GM04504 (cell line): ENCODE measurements around the gene LMO3.

Source experiments
- DNase-seq: peaks from one replicate; pipeline ENCODE4 v3.0.0-alpha.2; 2012; ENCODE audit warnings: low read depth

The LMO3 gene

DNA sequence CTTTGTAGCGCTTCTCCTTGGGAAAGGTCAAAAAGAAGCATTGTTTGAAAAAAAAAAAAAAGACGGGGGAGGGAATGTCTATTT, at the start of gene LMO3:
TSS of gene LMO3 (minus strand) at position 46 of the 84 bp plus-strand sequence. CDS start 5,302 bp downstream, outside the sequence.
- no peak for DNase-seq

DNA sequence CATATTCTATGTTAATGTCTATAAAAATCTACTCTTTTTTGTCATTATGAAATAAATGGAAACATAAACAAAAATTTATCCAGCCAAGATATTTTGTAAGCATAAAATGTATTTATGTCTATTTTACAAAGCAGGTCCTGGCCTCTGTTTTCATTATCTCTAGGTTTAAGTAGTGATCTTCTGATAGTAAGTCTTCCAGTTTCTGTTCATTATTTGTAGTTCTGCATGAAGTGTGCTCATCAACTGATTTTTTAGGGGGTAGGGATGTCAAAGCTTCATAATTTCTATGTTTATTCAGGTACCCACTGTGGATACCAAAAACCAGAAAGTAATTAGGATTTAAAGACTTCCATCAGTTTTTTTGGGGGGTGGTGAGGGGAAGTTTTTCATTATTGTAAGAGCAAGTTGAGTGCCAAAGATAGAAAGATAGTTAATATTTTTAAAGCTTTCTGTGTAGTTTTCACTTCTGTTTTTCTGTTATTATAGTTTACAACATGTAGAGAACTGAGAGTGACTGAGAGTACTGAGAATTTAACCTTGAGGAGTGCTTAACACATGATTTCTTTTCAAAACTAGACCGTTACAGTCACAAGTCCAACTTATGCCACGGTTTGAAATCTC, 30.6 kb upstream of the LMO3 start:
- DNase-seq, result no peak

DNA sequence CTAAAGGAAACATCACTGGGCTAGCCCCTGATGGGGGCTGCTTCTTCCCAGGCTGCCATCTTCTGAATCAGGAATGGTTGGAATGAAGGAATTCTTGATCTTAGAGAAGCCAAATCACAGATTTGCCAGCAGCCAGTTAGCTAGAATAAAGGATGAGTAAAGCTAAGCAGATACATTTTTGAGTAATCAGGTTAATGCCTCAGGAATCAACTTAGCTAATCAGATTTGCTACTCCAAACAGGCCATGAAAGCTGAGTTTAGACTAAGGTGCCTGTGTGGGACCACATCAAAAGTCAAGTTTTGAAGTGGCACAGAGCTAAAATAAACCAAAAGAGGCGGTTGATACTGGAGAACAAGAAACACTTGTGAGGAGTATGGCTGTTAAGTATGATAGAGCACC, 28.8 kb upstream of the LMO3 start:
- DNase-seq, result no peak

DNA sequence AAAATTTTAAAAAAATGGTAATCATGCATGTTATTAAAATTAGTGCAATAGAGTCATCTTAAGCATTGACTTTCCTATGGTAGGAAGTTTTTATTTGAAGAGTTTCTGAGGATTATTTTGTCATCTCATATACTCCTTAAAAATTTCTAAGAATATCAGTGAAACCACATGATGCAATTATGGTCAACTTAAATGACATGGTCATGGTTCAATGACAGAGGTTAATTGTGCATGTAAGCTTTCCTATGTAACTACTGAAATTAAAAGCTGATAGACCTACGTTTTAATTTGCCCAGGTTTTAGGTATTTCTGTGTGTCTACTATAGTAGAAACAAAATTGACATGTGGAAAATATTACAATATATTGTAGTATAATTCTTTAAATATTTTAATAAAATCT, 21.0 kb upstream of the LMO3 start:
- no peak for DNase-seq

DNA sequence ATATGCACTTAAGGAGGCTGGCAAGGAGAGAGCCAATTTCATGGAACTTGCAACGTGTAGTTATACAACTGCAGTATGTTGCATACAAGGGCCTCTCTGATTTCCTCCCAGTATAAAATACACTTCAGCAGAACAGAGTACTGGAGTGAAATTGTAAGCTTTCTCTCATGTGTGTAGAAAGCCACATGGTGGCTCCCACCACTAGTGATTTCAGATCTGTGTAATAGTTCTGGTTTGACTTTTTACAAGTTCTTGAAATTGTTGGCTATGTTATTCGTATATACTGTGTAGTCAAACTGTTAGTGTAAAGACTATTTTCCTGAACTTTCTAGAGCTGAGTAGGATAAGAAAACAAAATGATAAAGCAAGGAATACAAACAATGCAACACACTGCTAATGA, 16.4 kb upstream of the LMO3 start:
- DNase-seq, result no peak

DNA sequence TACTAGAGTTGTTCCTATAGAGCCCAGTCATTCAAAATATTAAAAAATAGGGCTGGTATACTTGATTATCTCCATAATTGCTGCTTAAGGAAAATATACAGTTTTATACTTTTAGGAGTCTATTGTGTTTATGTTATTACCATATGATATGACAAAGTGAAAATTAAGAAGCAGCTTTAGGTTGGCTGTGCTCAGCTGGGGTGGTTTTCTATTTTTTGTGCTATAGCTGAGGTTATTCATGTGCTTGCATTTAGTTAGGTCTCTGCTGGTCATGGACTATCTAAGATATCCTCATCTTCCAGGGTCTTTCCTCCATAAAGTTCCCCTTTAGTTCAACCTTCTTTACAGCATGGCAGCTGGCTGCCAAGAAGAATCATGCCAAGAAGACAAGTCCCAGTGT, 13.6 kb upstream of the LMO3 start:
- DNase-seq, result no peak

DNA sequence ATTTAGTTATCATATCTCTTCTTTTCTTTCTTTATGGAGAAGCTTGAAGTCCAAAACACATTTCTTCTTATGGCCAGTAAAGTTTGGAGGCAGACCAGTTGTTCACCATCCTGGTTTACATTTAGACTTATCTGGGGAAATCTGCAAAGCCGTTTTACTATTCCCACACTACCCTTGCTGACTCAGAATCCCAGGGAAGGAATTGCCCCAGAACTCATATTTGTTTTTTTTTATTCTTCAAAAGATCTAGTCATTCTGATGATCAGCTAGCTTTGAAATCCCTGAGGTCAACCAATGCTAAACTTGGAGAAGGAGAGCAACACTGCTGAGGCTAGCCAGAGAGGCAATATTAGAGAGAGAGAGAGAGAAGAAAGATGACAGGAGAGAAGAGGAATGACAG, 12.3 kb upstream of the LMO3 start:
- no peak for DNase-seq

DNA sequence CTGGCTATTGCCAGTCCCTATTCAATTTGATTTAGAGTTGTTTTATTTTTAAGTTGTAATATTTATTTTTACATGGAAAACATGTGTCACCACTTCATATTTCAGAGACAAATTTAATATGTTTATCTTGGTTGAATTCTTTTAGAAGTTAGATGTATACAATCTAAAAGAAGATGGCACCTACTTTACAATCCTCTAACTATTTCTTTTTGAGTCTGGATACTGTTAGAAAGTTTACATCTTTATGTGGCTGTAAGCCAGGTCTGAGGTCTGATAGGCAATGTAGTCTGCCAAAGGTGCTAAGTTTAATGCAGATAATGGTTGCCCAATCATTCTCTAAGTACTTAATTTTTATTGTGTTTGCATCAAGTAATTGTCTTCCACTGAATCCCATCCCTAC, 7.2 kb upstream of the LMO3 start:
- no peak for DNase-seq

DNA sequence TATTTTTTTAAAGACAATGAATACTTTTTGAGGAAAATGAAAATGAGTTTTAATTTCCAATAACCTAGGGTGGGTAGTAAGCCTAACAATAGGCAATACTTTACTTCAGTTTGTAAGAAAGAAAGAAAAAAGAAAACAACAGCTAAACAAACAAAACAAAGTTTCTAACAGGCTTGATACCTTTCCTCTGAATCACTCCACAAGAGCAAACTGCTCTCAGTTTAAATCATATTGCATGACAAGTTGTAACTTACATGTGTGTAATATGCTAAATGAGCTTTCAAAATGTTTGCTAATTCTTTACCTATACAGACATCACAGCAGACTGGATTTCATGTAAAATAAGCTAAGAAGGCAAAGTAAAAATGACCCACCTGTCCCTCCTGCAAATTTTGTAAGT, 6.7 kb upstream of the LMO3 start:
- no peak for DNase-seq

DNA sequence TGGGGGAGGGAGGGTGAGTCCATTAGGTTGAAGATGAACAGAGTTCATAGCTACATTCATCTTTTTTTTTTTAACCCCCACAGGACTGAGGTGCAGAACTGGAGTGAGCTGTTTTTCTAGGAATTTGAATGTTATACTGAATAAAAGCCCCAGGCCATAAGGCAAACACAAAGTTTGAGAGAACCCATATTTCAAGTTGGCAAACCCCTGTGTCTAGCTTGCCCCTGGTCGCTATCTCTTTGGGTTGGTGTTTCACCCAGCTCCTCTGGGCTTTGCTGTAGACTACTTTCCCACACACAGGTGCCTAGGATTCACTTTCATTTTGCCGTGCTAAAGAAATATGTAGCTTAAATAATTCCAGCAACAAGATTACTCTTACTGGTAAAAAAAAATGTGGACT, 5.2 kb upstream of the LMO3 start:
- no peak for DNase-seq

DNA sequence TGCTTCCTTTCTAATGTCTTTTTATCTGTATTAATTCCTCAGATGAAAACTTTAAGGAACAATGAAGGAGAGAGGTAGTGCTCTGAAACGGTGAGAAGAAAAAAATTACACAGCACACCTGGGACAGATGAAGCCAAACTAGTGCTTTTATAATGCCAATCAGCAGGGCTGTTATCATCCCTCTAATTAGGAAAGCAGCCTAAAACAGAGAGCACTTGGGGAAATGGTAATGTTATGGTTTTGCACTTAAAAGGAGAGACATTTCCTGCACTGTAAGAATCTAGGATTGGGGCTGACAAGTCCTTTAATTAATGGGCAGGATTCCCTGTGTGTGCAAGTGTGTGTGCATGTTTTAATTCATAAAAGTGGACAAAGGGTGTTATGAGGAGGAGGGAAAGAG, 4.8 kb upstream of the LMO3 start:
- no peak for DNase-seq

DNA sequence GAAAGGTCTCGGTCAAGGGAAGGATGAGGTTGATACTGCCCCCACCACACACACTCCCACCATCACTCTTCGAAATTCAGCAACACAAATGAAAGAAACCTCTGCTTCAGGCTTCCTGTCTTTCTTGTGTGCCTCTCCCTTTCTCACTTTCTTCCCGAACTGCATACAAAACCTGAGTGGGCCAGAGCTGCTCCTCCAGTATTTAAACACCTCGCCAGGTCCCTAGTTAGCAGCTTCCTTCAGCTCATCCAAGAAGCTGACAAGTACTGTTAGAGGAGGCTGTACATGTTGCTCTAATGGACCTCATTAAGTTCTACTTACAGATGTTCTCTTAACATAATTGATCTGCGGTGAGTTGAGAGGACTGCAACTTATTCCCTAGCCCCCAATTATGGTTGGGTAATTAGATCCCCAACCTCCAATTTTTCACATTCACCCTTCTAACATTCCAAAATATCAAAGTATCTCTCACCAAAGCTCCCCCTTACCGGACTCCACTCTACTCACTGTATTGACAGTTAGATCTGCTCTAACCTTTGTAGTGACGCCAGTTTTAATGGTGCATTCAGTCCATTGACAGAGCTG, 4.1 kb upstream of the LMO3 start:
- DNase-seq, result no peak

DNA sequence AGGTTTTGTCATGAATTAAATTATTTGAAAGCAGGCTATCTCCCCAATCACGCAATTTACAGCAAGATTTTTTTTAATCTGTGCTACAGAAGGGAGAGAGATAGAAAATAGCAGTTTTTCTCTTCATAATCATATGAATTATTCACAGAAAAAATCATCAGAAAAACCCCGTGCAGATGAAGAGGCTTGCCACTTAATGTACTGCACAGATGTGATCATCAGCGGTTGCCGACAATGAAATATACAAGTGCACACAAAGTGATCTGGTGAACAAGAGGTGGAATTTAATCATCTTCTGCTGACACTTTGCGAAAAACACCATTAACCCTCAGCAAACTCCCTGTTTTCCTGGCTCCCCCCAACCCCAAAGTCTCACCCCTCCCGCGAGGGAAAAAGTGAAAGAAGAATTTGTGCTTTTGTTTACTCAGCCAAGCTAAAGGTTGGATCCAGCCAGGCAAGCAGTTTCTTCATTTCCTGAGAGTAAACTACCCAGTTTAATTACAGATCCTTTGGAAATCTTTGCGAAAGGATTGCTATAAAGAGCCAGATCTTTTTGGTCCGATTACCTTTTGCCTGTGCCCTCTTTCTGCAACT, 3.1 kb upstream of the LMO3 start:
- DNase-seq, result no peak

DNA sequence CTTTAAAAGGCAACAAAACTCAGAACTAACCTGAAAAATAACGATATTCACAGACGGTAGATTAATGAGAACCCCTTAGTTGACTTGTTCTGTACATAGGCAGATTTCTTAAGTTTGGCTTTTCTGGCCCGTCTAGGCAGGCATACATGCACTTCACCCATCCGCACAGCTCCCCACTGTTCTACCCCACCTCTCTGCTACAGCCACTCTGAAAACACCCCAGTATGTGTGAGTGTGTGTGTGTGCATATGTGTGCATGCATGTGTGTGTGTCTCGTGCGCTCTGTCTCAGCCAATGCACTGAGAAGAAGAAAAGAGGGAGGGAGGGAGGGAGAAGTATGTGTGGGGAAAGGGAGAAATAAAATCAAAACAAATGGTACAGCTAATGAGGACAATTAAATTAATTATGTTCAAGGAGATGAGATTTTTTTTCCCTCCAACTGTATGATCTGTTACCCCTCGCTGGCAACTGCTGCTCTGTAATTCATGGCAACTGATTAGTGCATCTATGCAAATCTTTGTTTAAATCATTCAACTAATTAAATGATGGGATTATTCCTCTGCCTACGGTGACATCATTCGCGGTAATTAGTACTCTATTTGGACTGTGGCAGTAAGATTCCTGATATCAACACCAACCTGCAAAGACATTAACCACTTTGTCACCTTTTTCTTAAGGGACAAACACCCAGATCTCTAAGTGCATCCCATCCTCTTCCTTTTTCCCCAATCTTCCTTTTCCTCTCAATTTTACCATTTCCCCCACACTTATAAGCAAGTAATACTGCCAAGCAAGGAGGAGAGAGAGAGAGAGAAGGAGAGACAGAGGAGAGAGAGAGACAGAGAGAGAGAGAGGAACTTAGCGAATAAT, 2.2 kb upstream of the LMO3 start:
- DNase-seq, result no peak

DNA sequence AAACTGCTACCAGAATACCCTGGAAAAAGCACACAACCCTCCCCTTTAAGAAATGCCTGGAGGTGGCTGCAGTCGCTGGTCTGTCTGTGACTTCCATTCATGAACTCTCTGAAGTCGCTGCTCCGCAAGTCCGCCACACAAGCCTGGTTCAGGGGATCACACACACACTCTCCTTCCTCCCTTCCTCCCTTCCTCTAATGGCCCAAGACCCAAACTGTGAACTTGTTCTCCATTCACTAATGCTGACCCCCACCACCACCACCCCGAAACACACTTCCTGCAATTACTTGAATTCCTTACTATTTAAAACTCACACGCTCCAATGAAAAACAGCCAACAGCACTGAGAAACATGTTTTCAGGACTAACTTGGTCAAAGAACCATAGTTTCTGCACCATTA, 1.0 kb upstream of the LMO3 start:
- DNase-seq, result no peak

DNA sequence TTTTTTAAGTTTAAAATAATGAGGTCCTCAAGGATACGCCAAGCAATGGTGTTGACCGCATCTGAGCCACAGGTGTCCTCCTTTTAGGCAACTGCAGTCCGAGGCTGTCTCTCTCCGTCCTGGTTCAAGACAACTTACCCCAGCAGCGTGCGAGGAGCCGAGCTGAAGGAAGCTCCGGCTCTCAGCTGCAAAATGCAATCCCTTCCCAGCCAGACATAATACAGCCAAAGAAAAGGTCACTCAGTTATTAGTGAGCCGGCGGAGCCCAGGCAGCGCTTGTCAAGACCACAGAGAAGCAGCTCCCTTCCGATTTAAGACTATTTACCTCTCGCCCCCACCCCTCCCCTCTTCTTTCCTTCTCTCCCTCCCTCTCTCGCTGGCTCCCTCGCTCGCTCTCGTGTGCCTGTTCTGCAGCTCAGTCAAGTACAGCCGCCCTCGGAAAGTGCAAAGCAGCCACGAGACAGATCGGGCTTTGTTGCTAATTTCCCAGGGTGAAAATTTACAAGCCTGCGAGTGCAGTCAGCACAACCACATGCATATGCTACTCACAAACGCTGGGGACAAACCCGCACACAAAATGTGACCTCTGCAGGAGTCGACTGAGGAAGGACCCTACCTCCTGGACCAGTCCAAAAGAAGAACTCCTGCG, 363 bp upstream of the LMO3 start:
- no peak for DNase-seq

DNA sequence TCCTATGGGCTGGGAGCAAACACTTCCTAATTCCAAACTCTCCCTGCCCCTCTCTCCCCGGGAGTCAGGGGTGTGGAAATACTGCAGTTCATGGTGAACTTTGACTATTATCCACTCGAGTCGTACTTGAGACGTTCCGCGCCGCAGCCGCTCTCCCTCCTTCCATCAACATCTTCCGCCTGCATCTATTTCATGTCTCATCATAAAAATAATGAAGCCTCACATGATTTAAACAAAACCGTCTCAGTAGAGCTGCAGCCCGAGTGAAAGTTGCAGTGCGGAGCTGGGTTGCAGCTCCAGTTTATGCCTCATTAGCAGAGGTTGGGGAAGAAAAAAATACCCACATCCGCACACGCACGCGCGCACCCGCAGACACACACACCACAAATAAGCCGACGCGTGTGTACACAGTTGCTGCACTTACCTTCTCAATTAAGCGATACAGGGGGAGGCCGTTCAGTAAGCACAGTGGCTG, 283 bp downstream of the LMO3 start:
- DNase-seq, result no peak

DNA sequence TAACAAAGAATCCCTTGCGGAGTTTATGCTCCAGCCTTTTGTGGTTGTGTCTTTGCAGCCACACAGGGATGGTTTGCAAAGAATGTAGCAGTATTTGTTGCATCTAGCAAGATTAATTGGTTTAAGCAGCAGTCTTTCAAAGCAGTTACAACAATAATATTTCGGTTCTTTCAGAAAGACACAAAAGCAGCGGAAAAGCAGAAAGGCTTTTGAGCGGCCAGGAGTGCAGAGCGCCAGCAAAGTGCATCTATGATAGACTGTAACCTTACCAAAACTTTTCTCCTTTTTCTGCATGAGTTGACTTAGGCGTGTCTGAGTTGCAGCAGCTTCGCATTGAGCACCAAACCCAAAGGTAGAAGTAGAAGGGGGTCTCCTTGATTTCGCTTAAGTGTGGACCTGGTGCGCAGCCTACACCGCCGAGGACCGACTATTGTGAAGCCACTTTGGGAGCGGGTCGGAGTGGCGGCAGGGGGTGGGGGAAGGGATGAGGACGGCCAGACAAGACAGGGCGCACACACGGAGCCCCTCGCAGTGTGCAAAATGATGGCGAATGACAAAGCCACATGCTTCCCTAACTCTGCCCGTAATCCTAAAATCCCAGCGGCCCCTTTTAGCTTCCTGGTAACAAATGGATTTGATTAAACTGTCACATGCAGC, 1.2 kb downstream of the LMO3 start:
- no peak for DNase-seq

DNA sequence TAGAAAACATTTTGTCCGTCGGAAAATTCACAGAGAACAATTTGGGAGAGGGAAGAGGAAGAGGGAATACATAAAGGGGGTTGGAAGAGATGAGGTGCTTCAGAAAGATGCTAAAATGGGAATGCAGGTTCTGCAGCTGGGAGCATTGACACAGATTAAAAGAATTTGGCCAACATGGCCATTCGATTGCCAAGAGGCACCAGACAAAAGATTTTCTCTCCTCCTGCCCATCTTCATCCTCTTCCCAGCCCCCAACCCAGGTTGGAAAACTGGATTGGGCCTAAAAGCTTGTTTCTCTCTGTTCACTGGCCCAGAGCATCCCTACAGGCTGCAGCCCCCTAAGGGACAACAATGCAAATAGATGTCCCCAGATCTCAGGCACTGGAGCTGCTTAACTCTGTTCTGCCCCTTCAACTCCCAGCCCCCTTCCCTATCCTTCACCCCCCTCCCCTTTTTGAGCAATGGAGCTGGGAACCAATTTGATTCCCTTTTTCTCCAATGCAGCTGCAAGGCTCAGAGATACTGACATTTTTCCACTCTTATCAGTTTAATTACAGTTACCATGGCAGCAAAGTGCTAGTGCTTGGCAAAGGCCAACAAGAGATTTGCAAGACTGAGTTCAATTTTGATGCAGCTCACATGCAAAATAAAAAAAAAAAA, 1.9 kb downstream of the LMO3 start:
- no peak for DNase-seq

DNA sequence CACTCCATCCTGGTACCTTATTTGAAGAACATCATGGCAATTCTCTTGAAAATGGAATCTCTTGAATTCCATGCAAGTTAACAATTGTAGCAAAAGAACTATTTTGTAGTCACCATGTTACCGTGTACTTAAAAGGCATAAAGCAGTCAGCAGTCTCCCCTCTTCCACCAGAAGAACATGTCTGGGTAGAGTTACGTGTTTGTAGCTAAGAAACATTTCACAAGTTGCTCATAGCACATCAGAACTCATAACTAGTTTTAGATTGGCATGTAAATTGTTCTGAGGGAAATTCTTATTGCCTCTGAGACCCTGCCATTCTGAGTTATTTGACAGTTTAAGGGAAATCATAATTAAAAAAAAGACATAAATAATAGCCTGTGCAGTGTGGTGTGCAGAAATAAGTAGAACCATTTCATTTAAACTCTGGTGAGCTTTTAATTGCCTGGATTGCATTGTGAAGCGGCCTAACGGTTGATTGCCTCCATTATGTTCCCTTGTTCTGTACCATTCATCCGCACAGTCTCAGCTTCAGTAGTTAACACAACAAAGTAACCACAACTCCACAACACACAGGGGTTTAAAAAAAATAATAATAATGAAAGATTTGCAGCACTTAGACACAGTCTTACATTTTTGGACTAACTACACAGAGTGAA, 2.6 kb downstream of the LMO3 start:
- DNase-seq, result no peak

DNA sequence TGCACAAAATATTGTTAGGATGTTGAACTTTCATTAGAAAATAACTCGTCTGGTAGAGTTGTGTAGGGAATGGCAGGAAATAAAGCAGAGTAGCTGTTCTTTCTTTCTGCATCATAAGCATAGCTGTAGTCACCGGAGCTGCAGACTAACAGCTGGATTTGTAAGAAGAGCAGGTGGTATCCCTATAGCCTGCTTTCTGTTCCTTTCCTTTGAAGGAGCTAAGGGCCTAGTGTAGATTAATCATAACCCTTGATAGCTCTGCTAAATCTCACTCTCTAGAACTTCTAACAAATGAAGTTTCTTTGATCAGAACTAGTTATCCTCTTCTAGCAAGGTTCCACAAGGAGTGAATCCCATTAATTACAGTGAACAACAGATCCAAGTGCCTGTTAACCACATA, 3.5 kb downstream of the LMO3 start:
- no peak for DNase-seq
